ENCODE measurements around the gene PPARG.

- TF ChIP-seq CTCF (IDR thresholded peaks at IDR 0.05; ENCODE audit: borderline replicate concordance, extremely low read depth, low read length, poor library complexity, severe bottlenecking): no peak
- no peak for TF ChIP-seq EZH2 (IDR thresholded peaks at IDR 0.05; ENCODE audit: borderline replicate concordance, low read depth, low read length, severe bottlenecking)
Observed at GRCh38 chr3:12394569-12395271, 105.8 kb downstream of the PPARG start.
